Measurements from ENCODE around the gene ATG7. TPM values are rescaled to one million over a fixed set of nuclear protein-coding genes. Genes with fewer than 3 reads are reported as not detected.
"Not testable (repeated sequence)": the region's sequence is repeated elsewhere in the genome, so short reads cannot be mapped to it uniquely, and the experiment has no call there.

Gene ATG7
- polyA plus RNA-seq, 1 donor (not counting 4 experiments of a cell fraction or from before 2014, with no cell fraction given), result 27.9 TPM

DNA sequence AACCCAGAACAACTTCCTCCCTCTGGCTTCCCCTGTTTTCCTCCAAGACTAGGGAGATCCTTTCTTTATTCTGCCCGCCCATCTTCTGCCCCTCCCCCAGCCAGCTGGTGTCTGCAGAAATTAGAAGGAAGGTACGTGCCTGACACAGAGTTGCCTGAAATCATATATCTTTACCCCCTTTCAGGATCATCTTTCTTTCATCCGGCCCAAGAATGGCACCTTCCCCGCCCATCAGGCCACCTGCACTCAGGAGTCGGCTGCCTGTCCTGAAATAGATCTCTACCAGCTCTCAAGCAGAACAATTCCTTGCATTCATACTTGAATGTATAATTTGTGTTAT, 237.8 kb downstream of the ATG7 start:
- H2AFZ ChIP-seq (ENCODE audit: control insufficient read depth, low read length), result no peak overlapping the region
- TF ChIP-seq EZH2 (IDR thresholded peaks at IDR 0.05; ENCODE audit: low read length) (no peak), CTCF (optimal IDR thresholded peaks at IDR 0.05 in 1 of 3, IDR thresholded peaks at IDR 0.05 in 1 of 3, conservative IDR thresholded peaks at IDR 0.05 in 1 of 3; ENCODE audit: extremely low read depth in 1 of 3, insufficient read depth in 2 of 3, low read length in 3 of 3) (no peak)
- no peaks in the 10 kb centered on the region for H3K27me3 ChIP-seq (ENCODE audit: control insufficient read depth, extremely low read depth, insufficient read depth, low read length)
- H3K4me1 ChIP-seq (ENCODE audit: control insufficient read depth, extremely low read depth, insufficient read depth, low read length), result peaks cover 17% of the 10 kb centered on the region
- H3K9me1 ChIP-seq (ENCODE audit: control insufficient read depth, extremely low read depth, insufficient read depth, low read length), result peaks cover 2% of the 10 kb centered on the region
- no peaks in the 10 kb centered on the region for H3K36me3 ChIP-seq (ENCODE audit: control insufficient read depth in 2 of 2, extremely low read depth in 1 of 2, insufficient read depth in 2 of 2, low read length in 2 of 2)
- dilution Hi-C loops (cut with MboI; ENCODE audit: extremely low pct_ligation_motif_present, low sequenced_read_pairs), result no loop called here
- DNase-seq (ENCODE audit: low read depth, low spot score) (no peak), FAIRE-seq (no peak)
- no peaks in the 10 kb centered on the region for H3K9me3 ChIP-seq (ENCODE audit: control insufficient read depth, low read depth, low read length)
- H3K9ac ChIP-seq (ENCODE audit: control insufficient read depth, extremely low read depth, insufficient read depth, low read length), result no peak overlapping the region
- no peak overlapping the region for H3K4me3 ChIP-seq (ENCODE audit: control insufficient read depth in 2 of 3, extremely low read depth in 1 of 3, insufficient read depth in 2 of 3, low read depth in 1 of 3, low read length in 3 of 3)
- no peaks in the 10 kb centered on the region for H3K79me2 ChIP-seq (ENCODE audit: control insufficient read depth, insufficient read depth, low read length)
- H3K27ac ChIP-seq (ENCODE audit: control insufficient read depth, insufficient read depth, low read length), result no peak overlapping the region
- no peak overlapping the region for H3K4me2 ChIP-seq (ENCODE audit: control insufficient read depth, extremely low read depth, insufficient read depth, low read depth, low read length)
- H4K20me1 ChIP-seq (ENCODE audit: control insufficient read depth, extremely low read depth, insufficient read depth, low read length), result no peaks in the 10 kb centered on the region

GRCh38 chr3:11510356-11510755, 238.2 kb downstream of the ATG7 start:
- Histone ChIP-seq H2AFZ (ENCODE audit: control insufficient read depth, low read length) (no peak overlapping the region), H3K9me3 (ENCODE audit: control insufficient read depth, low read depth, low read length) (no peaks in the 10 kb centered on the region), H3K27ac (ENCODE audit: control insufficient read depth, insufficient read depth, low read length) (no peak overlapping the region), H4K20me1 (ENCODE audit: control insufficient read depth, extremely low read depth, insufficient read depth, low read length) (no peaks in the 10 kb centered on the region), H3K4me3 (ENCODE audit: control insufficient read depth in 2 of 3, extremely low read depth in 1 of 3, insufficient read depth in 2 of 3, low read depth in 1 of 3, low read length in 3 of 3) (no peak overlapping the region), H3K9ac (ENCODE audit: control insufficient read depth, extremely low read depth, insufficient read depth, low read length) (no peak overlapping the region), H3K79me2 (ENCODE audit: control insufficient read depth, insufficient read depth, low read length) (no peaks in the 10 kb centered on the region), H3K9me1 (ENCODE audit: control insufficient read depth, extremely low read depth, insufficient read depth, low read length) (peaks cover 2% of the 10 kb centered on the region), H3K4me1 (ENCODE audit: control insufficient read depth, extremely low read depth, insufficient read depth, low read length) (peaks cover 17% of the 10 kb centered on the region), H3K27me3 (ENCODE audit: control insufficient read depth, extremely low read depth, insufficient read depth, low read length) (no peaks in the 10 kb centered on the region), H3K36me3 (ENCODE audit: control insufficient read depth in 2 of 2, extremely low read depth in 1 of 2, insufficient read depth in 2 of 2, low read length in 2 of 2) (no peaks in the 10 kb centered on the region), H3K4me2 (ENCODE audit: control insufficient read depth, extremely low read depth, insufficient read depth, low read depth, low read length) (no peak overlapping the region)
- no peak for DNase-seq (ENCODE audit: low read depth, low spot score)
- FAIRE-seq, result no peak
- dilution Hi-C loops (cut with MboI; ENCODE audit: extremely low pct_ligation_motif_present, low sequenced_read_pairs), result no loop called here
- no peak for TF ChIP-seq CTCF (optimal IDR thresholded peaks at IDR 0.05 in 1 of 3, IDR thresholded peaks at IDR 0.05 in 1 of 3, conservative IDR thresholded peaks at IDR 0.05 in 1 of 3; ENCODE audit: extremely low read depth in 1 of 3, insufficient read depth in 2 of 3, low read length in 3 of 3)
- no peak for TF ChIP-seq EZH2 (IDR thresholded peaks at IDR 0.05; ENCODE audit: low read length)

GRCh38 chr3:11511606-11512005, 239.4 kb downstream of the ATG7 start:
- H2AFZ ChIP-seq (ENCODE audit: control insufficient read depth, low read length); H3K9me1 ChIP-seq (ENCODE audit: control insufficient read depth, extremely low read depth, insufficient read depth, low read length); H3K9me3 ChIP-seq (ENCODE audit: control insufficient read depth, low read depth, low read length); dilution Hi-C loops (cut with MboI; ENCODE audit: extremely low pct_ligation_motif_present, low sequenced_read_pairs); H4K20me1 ChIP-seq (ENCODE audit: control insufficient read depth, extremely low read depth, insufficient read depth, low read length); DNase-seq (ENCODE audit: low read depth, low spot score); H3K4me3 ChIP-seq (ENCODE audit: control insufficient read depth in 2 of 3, extremely low read depth in 1 of 3, insufficient read depth in 2 of 3, low read depth in 1 of 3, low read length in 3 of 3); H3K4me2 ChIP-seq (ENCODE audit: control insufficient read depth, extremely low read depth, insufficient read depth, low read depth, low read length); FAIRE-seq; H3K36me3 ChIP-seq (ENCODE audit: control insufficient read depth in 2 of 2, extremely low read depth in 1 of 2, insufficient read depth in 2 of 2, low read length in 2 of 2); H3K27me3 ChIP-seq (ENCODE audit: control insufficient read depth, extremely low read depth, insufficient read depth, low read length); H3K79me2 ChIP-seq (ENCODE audit: control insufficient read depth, insufficient read depth, low read length); H3K27ac ChIP-seq (ENCODE audit: control insufficient read depth, insufficient read depth, low read length); H3K9ac ChIP-seq (ENCODE audit: control insufficient read depth, extremely low read depth, insufficient read depth, low read length): not testable (repeated sequence)
- peaks cover 17% of the 10 kb centered on the region for H3K4me1 ChIP-seq (ENCODE audit: control insufficient read depth, extremely low read depth, insufficient read depth, low read length)

- H3K27me3 ChIP-seq (ENCODE audit: control insufficient read depth, extremely low read depth, insufficient read depth, low read length); H3K9ac ChIP-seq (ENCODE audit: control insufficient read depth, extremely low read depth, insufficient read depth, low read length); H2AFZ ChIP-seq (ENCODE audit: control insufficient read depth, low read length); H3K9me1 ChIP-seq (ENCODE audit: control insufficient read depth, extremely low read depth, insufficient read depth, low read length); H3K27ac ChIP-seq (ENCODE audit: control insufficient read depth, insufficient read depth, low read length); H4K20me1 ChIP-seq (ENCODE audit: control insufficient read depth, extremely low read depth, insufficient read depth, low read length); H3K9me3 ChIP-seq (ENCODE audit: control insufficient read depth, low read depth, low read length); H3K79me2 ChIP-seq (ENCODE audit: control insufficient read depth, insufficient read depth, low read length); H3K36me3 ChIP-seq (ENCODE audit: control insufficient read depth in 2 of 2, extremely low read depth in 1 of 2, insufficient read depth in 2 of 2, low read length in 2 of 2); FAIRE-seq; H3K4me2 ChIP-seq (ENCODE audit: control insufficient read depth, extremely low read depth, insufficient read depth, low read depth, low read length); dilution Hi-C loops (cut with MboI; ENCODE audit: extremely low pct_ligation_motif_present, low sequenced_read_pairs); DNase-seq (ENCODE audit: low read depth, low spot score); H3K4me3 ChIP-seq (ENCODE audit: control insufficient read depth in 2 of 3, extremely low read depth in 1 of 3, insufficient read depth in 2 of 3, low read depth in 1 of 3, low read length in 3 of 3): not testable (repeated sequence)
- peaks cover 17% of the 10 kb centered on the region for H3K4me1 ChIP-seq (ENCODE audit: control insufficient read depth, extremely low read depth, insufficient read depth, low read length)
Observed at GRCh38 chr3:11513125-11513816, 241.1 kb downstream of the ATG7 start.

Data from keratinocyte (primary cell).